Astrocyte of the spinal cord (primary cell): ENCODE results near the gene TMEM106C.
A peak's percentile ranks its signal among the peaks of the same experiment; 100 is the strongest.

ENCODE experiments used
- DNase-seq: peaks from one replicate; pipeline ENCODE4 v3.0.0; 2011; ENCODE audit warnings: low read depth, low spot score
- H3K4me3 ChIP-seq: 2 replicates; pipeline ENCODE4 v1.5.1; 2011; ENCODE audit warnings: low read depth, mild to moderate bottlenecking, low read length, moderate library complexity
- CTCF ChIP-seq: IDR thresholded peaks from 2 replicates; pipeline ENCODE4 v1.5.1; 2012; ENCODE audit warnings: low read depth, mild to moderate bottlenecking, low read length, inconsistent platforms
- in situ Hi-C: cut with HindIII; loops from 2 replicates; pipeline ENCODE4 v1.10.0; 2017; ENCODE audit warnings: low sequenced_read_pairs

Gene TMEM106C

GRCh38 chr12:47935184-47935583 is 28.2 kb upstream of the TMEM106C start:
- H3K4me3 ChIP-seq: no peak overlapping the region
- in situ Hi-C loops: no loop called here
- TF ChIP-seq CTCF: no peak
- peak; percentile 37 for DNase-seq

DNA sequence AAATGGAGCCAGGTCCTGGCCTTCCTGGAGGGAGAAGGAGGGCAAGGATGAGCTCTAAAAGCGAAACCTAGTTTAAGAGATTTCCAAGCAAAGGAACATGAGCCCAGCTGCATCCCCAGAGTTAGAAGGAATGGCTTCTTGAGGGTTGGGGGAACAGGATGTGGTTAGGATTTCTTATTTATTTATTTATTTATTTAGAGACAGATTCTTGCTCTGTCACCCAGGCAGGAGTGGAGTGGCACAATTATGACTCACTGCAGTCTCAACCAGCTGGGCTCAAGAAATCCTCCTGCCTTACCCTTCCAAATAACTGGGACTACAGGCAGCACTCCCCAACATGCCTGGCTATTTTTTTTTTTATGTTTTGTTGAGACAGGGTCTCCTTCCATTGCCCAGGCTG is 25.3 kb upstream of the TMEM106C start:
- TF ChIP-seq CTCF: no peak
- no peak overlapping the region for H3K4me3 ChIP-seq
- DNase-seq: peak; percentile 24
- in situ Hi-C loops: no loop called here

DNA sequence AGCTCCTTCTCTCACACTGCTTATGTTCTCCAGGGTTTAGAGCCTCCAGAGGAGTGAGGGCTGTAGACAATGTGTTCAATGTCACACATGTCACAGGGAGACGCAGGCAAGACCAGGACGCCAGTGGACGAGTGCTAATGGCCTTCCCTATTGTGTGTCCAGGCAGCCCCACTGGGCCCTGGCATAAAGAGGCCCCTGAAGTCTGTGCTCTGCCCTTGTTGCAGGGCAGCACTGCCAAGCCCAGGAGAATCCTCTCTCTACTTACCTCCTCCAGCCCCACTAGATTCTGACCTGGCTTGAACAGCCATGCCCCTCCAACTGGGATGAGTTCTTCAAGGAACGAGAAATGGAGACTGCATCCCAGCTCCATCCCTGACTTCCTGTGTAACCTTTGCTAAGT is 24.8 kb upstream of the TMEM106C start:
- in situ Hi-C loops: no loop called here
- no peak overlapping the region for H3K4me3 ChIP-seq
- no peak for DNase-seq

GRCh38 chr12:47939009-47939601 is 24.3 kb upstream of the TMEM106C start:
- in situ Hi-C loops: no loop called here
- no peak for TF ChIP-seq CTCF
- no peak for DNase-seq
- H3K4me3 ChIP-seq: no peak overlapping the region

More for the DNA sequence above, 24.8 kb upstream of the TMEM106C start:
- TF ChIP-seq CTCF: no peak

GRCh38 chr12:47940773-47941474 is 22.5 kb upstream of the TMEM106C start:
- in situ Hi-C loops: no loop called here
- no peak overlapping the region for H3K4me3 ChIP-seq
- no peak for TF ChIP-seq CTCF
- DNase-seq: no peak

GRCh38 chr12:47941475-47941780 is 22.0 kb upstream of the TMEM106C start:
- in situ Hi-C loops: no loop called here
- no peak for DNase-seq
- no peak for TF ChIP-seq CTCF
- H3K4me3 ChIP-seq: no peak overlapping the region
